Upper lobe of right lung (tissue), 1 donor: ENCODE data around the gene HMMR. TPM values are rescaled to one million over a fixed set of nuclear protein-coding genes. Genes with fewer than 3 reads are reported as not detected.

Experiments
- ATAC-seq: fragments of 200-7000 bp; cut with Tn5 transposase; one replicate; pipeline ENCODE4 v1.9.1; 2020; ENCODE audit warnings: mild to moderate bottlenecking, moderate library complexity
- DNase-seq: peaks from one replicate; pipeline ENCODE4 v3.0.0-alpha.2; 2020
- H3K27ac ChIP-seq: fragments of 200-600 bp; one replicate; pipeline ENCODE4 v1.8.0; 2022
- H3K27me3 ChIP-seq: fragments of 200-600 bp; one replicate; pipeline ENCODE4 v1.8.0; 2022; ENCODE audit warnings: mild to moderate bottlenecking
- H3K36me3 ChIP-seq: fragments of 200-600 bp; one replicate; pipeline ENCODE4 v1.8.0; 2022
- H3K4me1 ChIP-seq: fragments of 200-600 bp; one replicate; pipeline ENCODE4 v1.8.0; 2022
- H3K4me3 ChIP-seq: fragments of 200-600 bp; one replicate; pipeline ENCODE4 v1.8.0; 2022; ENCODE audit warnings: mild to moderate bottlenecking
- H3K9me3 ChIP-seq: fragments of 200-600 bp; one replicate; pipeline ENCODE4 v1.8.0; 2022
- CTCF ChIP-seq: fragments of 200-600 bp; IDR thresholded peaks from one replicate; pipeline ENCODE4 v1.8.0; 2022; ENCODE audit warnings: antibody characterized with exemption
- intact Hi-C: fragments of 100-400 bp; cut with DNase I; formaldehyde crosslinking; loops from one replicate; pipeline ENCODE4 v1.11.0; 2022
- total RNA-seq: library from RNA; stranded (reverse); fragmentation: NEBNext Ultra II Directional; extraction: Animal tissue kit (Norgen Biotek cat#: 25700); gene quantifications from one replicate; pipeline ENCODE4 v1.2.1, GENCODE V29; 2021
- donor health status: DM: no; HTN: yes; CAD: no; lungs with severe emphysema.

HMMR gene
- total RNA-seq, 1 donor from 2014 or later, result 1.6 TPM

- peak; percentile 51 for TF ChIP-seq CTCF
- H3K4me3 ChIP-seq, result peak overlapping the region; percentile 74
- DNase-seq (peak; percentile 70), ATAC-seq (peak; percentile 47)
- peaks cover 12% of the 10 kb centered on the region for H3K4me1 ChIP-seq
- H3K36me3 ChIP-seq, result no peaks in the 10 kb centered on the region
- intact Hi-C loops, result no loop called here
- H3K27me3 ChIP-seq, result no peaks in the 10 kb centered on the region
- H3K9me3 ChIP-seq, result no peaks in the 10 kb centered on the region
- H3K27ac ChIP-seq, result peak overlapping the region; percentile 99
Observed at GRCh38 chr5:163503106-163504078, 43.0 kb downstream of the HMMR start.

GRCh38 chr5:163504079-163504931, 43.9 kb downstream of the HMMR start:
- Histone ChIP-seq H3K4me1 (peaks cover 20% of the 10 kb centered on the region), H3K9me3 (no peaks in the 10 kb centered on the region), H3K27me3 (no peaks in the 10 kb centered on the region), H3K36me3 (no peaks in the 10 kb centered on the region), H3K4me3 (peak overlapping the region; percentile 74), H3K27ac (peak overlapping the region; percentile 99)
- ATAC-seq, result peak; percentile 47
- no peak for TF ChIP-seq CTCF
- intact Hi-C loops, result no loop called here
- no peak for DNase-seq

- ATAC-seq (no peak), DNase-seq (no peak)
- Histone ChIP-seq H3K27ac (peak overlapping the region; percentile 99), H3K9me3 (no peaks in the 10 kb centered on the region), H3K4me1 (peaks cover 27% of the 10 kb centered on the region), H3K4me3 (peak overlapping the region; percentile 74), H3K27me3 (no peaks in the 10 kb centered on the region), H3K36me3 (no peaks in the 10 kb centered on the region)
- intact Hi-C loops, result no loop called here
- no peak for TF ChIP-seq CTCF
Observed at GRCh38 chr5:163505049-163505367, 44.6 kb downstream of the HMMR start.

- Histone ChIP-seq H3K27me3 (no peaks in the 10 kb centered on the region), H3K9me3 (no peaks in the 10 kb centered on the region), H3K4me1 (peaks cover 32% of the 10 kb centered on the region), H3K36me3 (no peaks in the 10 kb centered on the region), H3K4me3 (peak within 1 kb of the TSS; percentile 74), H3K27ac (peak within 1 kb of the TSS; percentile 99)
- peak; percentile 55 for TF ChIP-seq CTCF
- peak; percentile 98 for DNase-seq
- ATAC-seq, result peak; percentile 97
- intact Hi-C loops, result no loop called here
Observed at GRCh38 chr5:163505368-163506094, 45.1 kb downstream of the HMMR start, which contains the start of gene MAT2B. Gene MAT2B, plus strand, starts transcription at chr5:163505619. Its CDS starts 68 bp downstream, at chr5:163505687.

- intact Hi-C loops, result no loop called here
- Histone ChIP-seq H3K36me3 (no peaks in the 10 kb centered on the region), H3K27ac (peak overlapping the region; percentile 99), H3K4me3 (peak overlapping the region; percentile 74), H3K9me3 (no peaks in the 10 kb centered on the region), H3K27me3 (no peaks in the 10 kb centered on the region), H3K4me1 (peaks cover 33% of the 10 kb centered on the region)
- TF ChIP-seq CTCF, result no peak
- DNase-seq (no peak), ATAC-seq (no peak)
Observed at GRCh38 chr5:163506095-163506457, 45.6 kb downstream of the HMMR start.
